B cell (primary cell): ENCODE measurements around the gene TDRD6. TPM values are rescaled to one million over a fixed set of nuclear protein-coding genes. Genes with fewer than 3 reads are reported as not detected.
"Not testable (repeated sequence)": the region's sequence is repeated elsewhere in the genome, so short reads cannot be mapped to it uniquely, and the experiment has no call there.

Source experiments
- ATAC-seq: fragments of 200-7000 bp; cut with Tn5 transposase; one replicate; pipeline ENCODE4 v1.10.0; 2021; ENCODE audit warnings: low read depth, mild to moderate bottlenecking, moderate number of reproducible peaks, moderate library complexity
- CTCF ChIA-PET: fragments of 350-600 bp; sonication (Branson Sonifier 250); formaldehyde crosslinking; loops from one replicate; lab custom pipeline; 2021; ENCODE audit warnings: antibody characterized with exemption, inconsistent platforms; lab: Charles Lee
- POLR2A ChIA-PET: fragments of 350-600 bp; sonication (Branson Sonifier 250); formaldehyde crosslinking; loops from one replicate; lab custom pipeline; 2021; ENCODE audit warnings: antibody characterized with exemption; lab: Charles Lee
- DNase-seq: peaks from one replicate; pipeline ENCODE4 v3.0.0; 2013
- H2AFZ ChIP-seq: 2 replicates; pipeline ENCODE4 v1.6.1; 2012; ENCODE audit warnings: mild to moderate bottlenecking, low read depth, low read length; ENCODE audit not compliant: insufficient read depth, poor library complexity, severe bottlenecking
- H3K27ac ChIP-seq, 2 donors: 1 replicate in 1 of 2; 2 replicates in 1 of 2; pipeline ENCODE4 v1.5.1; 2012 to 2013; ENCODE audit warnings: low read length in 2 of 2, mild to moderate bottlenecking in 2 of 2, moderate library complexity in 1 of 2
- H3K27me3 ChIP-seq, 4 experiments: fragments of 200-600 bp in 1 of 4; sonication (generic) in 1 of 4; replicated peaks in 1 of 4; 1 replicate in 2 of 4; 2 replicates in 2 of 4; pipeline versions ENCODE4 v1.6.1 to v1.7.0; 2013 to 2016; ENCODE audit warnings: low read length in 3 of 4, mild to moderate bottlenecking in 2 of 4, mixed read lengths in 1 of 4, moderate library complexity in 1 of 4; ENCODE audit not compliant: insufficient read depth in 4 of 4, control insufficient read depth in 3 of 4; ENCODE audit errors: control extremely low read depth in 1 of 4
- H3K36me3 ChIP-seq, 2 experiments: replicated peaks in 1 of 2; 1 replicate in 1 of 2; 2 replicates in 1 of 2; pipeline versions ENCODE4 v1.6.1 to v1.7.1; 2013; ENCODE audit warnings: low read length in 1 of 2; ENCODE audit not compliant: insufficient read depth in 2 of 2, control insufficient read depth in 1 of 2; ENCODE audit errors: control extremely low read depth in 1 of 2, extremely low read depth in 1 of 2
- H3K4me1 ChIP-seq, 2 donors: fragments of 200-600 bp in 1 of 2; sonication (generic) in 1 of 2; 1 replicate in 1 of 2; 2 replicates in 1 of 2; pipeline versions ENCODE4 v1.5.1 to v1.6.1; 2013 to 2017; ENCODE audit warnings: low read length in 2 of 2; ENCODE audit not compliant: control insufficient read depth in 2 of 2, insufficient read depth in 2 of 2
- H3K4me2 ChIP-seq: replicated peaks from 2 replicates; pipeline ENCODE3; 2012; ENCODE audit warnings: mild to moderate bottlenecking, low read depth, low read length; ENCODE audit not compliant: poor library complexity, severe bottlenecking
- H3K4me3 ChIP-seq, 5 experiments: fragments of 200-600 bp in 1 of 5; sonication (generic) in 1 of 5; 1 replicate in 3 of 5; 2 replicates in 2 of 5; pipeline versions ENCODE4 v1.5.1 to v1.7.0; 2011 to 2016; ENCODE audit warnings: low read length in 4 of 5, mild to moderate bottlenecking in 4 of 5, low read depth in 2 of 5, control low read depth in 1 of 5, moderate library complexity in 1 of 5; ENCODE audit not compliant: insufficient read depth in 1 of 5; ENCODE audit errors: control extremely low read depth in 1 of 5, extremely low read depth in 1 of 5
- H3K79me2 ChIP-seq: fragments of 200-600 bp; sonication (generic); one replicate; pipeline ENCODE4 v1.6.0; 2016; ENCODE audit warnings: low read length; ENCODE audit not compliant: control insufficient read depth, insufficient read depth
- H3K9ac ChIP-seq: fragments of 200-600 bp; sonication (generic); 2 replicates; pipeline ENCODE4 v1.6.1; 2017; ENCODE audit warnings: mild to moderate bottlenecking, low read length, moderate library complexity
- H3K9me3 ChIP-seq, 3 donors: one replicate each; pipeline versions ENCODE4 v1.6.1 to v1.7.1; 2013; ENCODE audit warnings: low read length in 2 of 3; ENCODE audit not compliant: control insufficient read depth in 2 of 3, insufficient read depth in 1 of 3; ENCODE audit errors: control extremely low read depth in 1 of 3
- H4K20me1 ChIP-seq: 2 replicates; pipeline ENCODE4 v1.6.0; 2012; ENCODE audit warnings: mild to moderate bottlenecking, low read length; ENCODE audit not compliant: insufficient read depth, control insufficient read depth, poor library complexity, severe bottlenecking
- H3K27ac Mint-ChIP-seq: one replicate; pipeline ENCODE4 v1.8.0; 2021; ENCODE audit warnings: mixed read lengths
- H3K27me3 Mint-ChIP-seq: one replicate; pipeline ENCODE4 v1.8.0; 2021; ENCODE audit warnings: mixed read lengths
- H3K4me1 Mint-ChIP-seq: one replicate; pipeline ENCODE4 v1.8.0; 2021; ENCODE audit warnings: mixed read lengths
- H3K4me3 Mint-ChIP-seq: one replicate; pipeline ENCODE4 v1.8.0; 2021; ENCODE audit warnings: mixed read lengths
- H3K9me3 Mint-ChIP-seq: one replicate; pipeline ENCODE4 v1.8.0; 2022; ENCODE audit warnings: mixed read lengths; ENCODE audit not compliant: insufficient read depth
- CTCF ChIP-seq: fragments of 200-600 bp; IDR thresholded peaks from one replicate; pipeline ENCODE4 v1.8.0; 2022; ENCODE audit warnings: antibody characterized with exemption, mild to moderate bottlenecking
- EZH2 ChIP-seq: IDR thresholded peaks from 2 replicates; pipeline ENCODE4 v1.6.1; 2012; ENCODE audit warnings: borderline replicate concordance, low read depth, mild to moderate bottlenecking, moderate library complexity, low read length; ENCODE audit not compliant: insufficient read depth, poor library complexity, severe bottlenecking
- WGBS: methylation state at CpG from one replicate; pipeline ENCODE4 v1.1.5; 2013; ENCODE audit warnings: missing lambda C conversion rate; ENCODE audit not compliant: insufficient coverage; 5-methylcytosine and 5-hydroxymethylcytosine counted together
- intact Hi-C: fragments of 100-400 bp; cut with micrococcal nuclease; formaldehyde crosslinking; loops from one replicate; pipeline ENCODE4 v1.10.0; 2022
- polyA plus RNA-seq: library from polyadenylated mRNA; depleted of rRNA; stranded (reverse); fragments of >200 nt; gene quantifications from 2 replicates; pipeline ENCODE4 v1.2.3, GENCODE V29; 2012
- total RNA-seq, 2 donors: library from RNA; stranded (reverse); fragments of 120-200 nt in 1 of 2; gene quantifications; 1 replicate in 1 of 2; 2 replicates in 1 of 2; pipeline versions ENCODE4 v1.2.3 to v1.2.4, GENCODE V29; 2013 to 2022

The TDRD6 gene
- total and polyA plus RNA-seq, 2 donors (not counting 1 experiment from before 2014, with no cell fraction given): 0.01 TPM; not detected in 1

DNA sequence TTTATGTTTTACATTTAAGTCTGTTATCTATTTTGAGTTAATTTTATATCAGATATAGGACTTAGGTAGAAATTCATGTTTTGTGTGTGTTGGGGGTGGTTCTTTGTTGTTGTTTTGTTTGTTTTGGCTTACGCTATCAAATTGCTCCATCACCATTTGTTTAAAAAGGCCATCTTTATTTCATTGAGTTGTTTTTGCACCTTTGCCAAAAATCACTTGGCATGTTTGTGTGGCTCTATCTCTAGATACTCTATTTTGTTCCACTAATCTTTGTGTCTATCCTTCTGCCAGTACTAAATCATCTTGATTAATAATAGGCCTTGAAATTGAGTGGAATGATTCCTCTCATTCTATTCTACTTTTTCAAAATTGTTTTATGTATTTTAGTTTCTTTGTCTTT, 42.4 kb upstream of the TDRD6 start:
- no peak for DNase-seq
- Mint-ChIP-seq H3K27me3 (peaks cover 15% of the 10 kb centered on the region), H3K4me1 (no peaks in the 10 kb centered on the region), H3K9me3 (peaks cover 2% of the 10 kb centered on the region), H3K4me3 (no peak overlapping the region), H3K27ac (no peak overlapping the region)
- no peak overlapping the region for H3K27ac ChIP-seq
- no peak for TF ChIP-seq CTCF
- TF ChIP-seq EZH2: no peak
- ChIA-PET CTCF (no interaction called here), POLR2A (no interaction called here)
- H3K36me3 ChIP-seq: no peaks in the 10 kb centered on the region
- H3K79me2 ChIP-seq: no peaks in the 10 kb centered on the region
- H3K4me2 ChIP-seq: no peak overlapping the region
- intact Hi-C loops: no loop called here
- no peaks in the 10 kb centered on the region for H3K9me3 ChIP-seq
- no peaks in the 10 kb centered on the region for H3K4me1 ChIP-seq
- peaks cover 0 to 6% (median 0%) of the 10 kb centered on the region in 4 experiments for H3K27me3 ChIP-seq
- H3K4me3 ChIP-seq: no peak overlapping the region
- H2AFZ ChIP-seq: no peak overlapping the region
- ATAC-seq: no peak
- no peaks in the 10 kb centered on the region for H4K20me1 ChIP-seq
- H3K9ac ChIP-seq: no peak overlapping the region
- no CpG with 5 or more reads among the region's 1 CpG for WGBS

- H3K4me1 Mint-ChIP-seq: peaks cover 11% of the 10 kb centered on the region
- H3K27ac Mint-ChIP-seq, H3K79me2 ChIP-seq: not testable (repeated sequence)
Observed at GRCh38 chr6:46648108-46648507, 39.6 kb upstream of the TDRD6 start.

More at GRCh38 chr6:46648108-46648507, 39.6 kb upstream of the TDRD6 start:
- CTCF ChIA-PET, H3K4me1 ChIP-seq, H3K4me3 ChIP-seq, H4K20me1 ChIP-seq, H3K4me3 Mint-ChIP-seq, H2AFZ ChIP-seq, H3K9me3 Mint-ChIP-seq, H3K9me3 ChIP-seq, ATAC-seq, H3K36me3 ChIP-seq, H3K9ac ChIP-seq, intact Hi-C loops, H3K4me2 ChIP-seq, POLR2A ChIA-PET, DNase-seq, H3K27ac ChIP-seq: not testable (repeated sequence)
- peaks cover 32% of the 10 kb centered on the region for H3K27me3 Mint-ChIP-seq
- WGBS: no CpG with 5 or more reads among the region's 4 CpGs
- H3K27me3 ChIP-seq: peaks cover 0 to 15% (median 8%) of the 10 kb centered on the region in 4 experiments
